K562 (cell line): ENCODE results near the gene VARS1. TPM values are rescaled to one million over a fixed set of nuclear protein-coding genes. Genes with fewer than 3 reads are reported as not detected.

ENCODE experiments used
- ARNT ChIP-seq, 2 experiments: fragments of 450-650 bp; IDR thresholded peaks; 2 replicates each; pipeline ENCODE4 v1.6.1; 2016; ENCODE audit warnings: mild to moderate bottlenecking in 1 of 2
- BACH1 ChIP-seq: fragments of 200-800 bp; sonication (Bioruptor generic); IDR thresholded peaks from 2 replicates; pipeline ENCODE4 v1.6.1; 2016; ENCODE audit warnings: missing genetic modification characterization, missing compliant biosample characterization
- DACH1 ChIP-seq: fragments of 450-650 bp; IDR thresholded peaks from 2 replicates; pipeline ENCODE4 v1.6.1; 2018; ENCODE audit not compliant: partially characterized antibody
- HMG20A ChIP-seq: fragments of 450-650 bp; formaldehyde crosslinking; conservative IDR thresholded peaks from 2 replicates; pipeline ENCODE4 v1.4.0; 2020; ENCODE audit warnings: mild to moderate bottlenecking, mixed read lengths
- HMGN3 ChIP-seq: IDR thresholded peaks from 2 replicates; pipeline ENCODE4 v1.6.1; 2011; ENCODE audit warnings: borderline replicate concordance, low read depth, mild to moderate bottlenecking, mixed read lengths, low read length; ENCODE audit not compliant: insufficient read length; ENCODE audit errors: extremely low read depth
- JUND ChIP-seq, 2 experiments: IDR thresholded peaks; 2 replicates in 1 of 2; 3 replicates in 1 of 2; pipeline ENCODE4 v1.6.1; 2011; ENCODE audit warnings: borderline replicate concordance in 2 of 2, low read depth in 2 of 2, low read length in 2 of 2, improper control_type of control experiment in 1 of 2, missing biosample characterization in 1 of 2, missing genetic modification characterization in 1 of 2, missing genetic modification reagents in 1 of 2
- POU5F1 ChIP-seq: fragments of 150-350 bp; IDR thresholded peaks from 2 replicates; pipeline ENCODE4 v1.6.1; 2014; ENCODE audit warnings: borderline replicate concordance, low read length, low read depth, mild to moderate bottlenecking; ENCODE audit not compliant: partially characterized antibody
- PTTG1 ChIP-seq: fragments of 450-650 bp; IDR thresholded peaks from 2 replicates; pipeline ENCODE4 v1.6.1; 2016; ENCODE audit warnings: low read depth, mild to moderate bottlenecking, missing genetic modification characterization, missing compliant biosample characterization
- SMAD2 ChIP-seq: fragments of 150-350 bp; IDR thresholded peaks from 2 replicates; pipeline ENCODE4 v1.6.1; 2014; ENCODE audit warnings: low read depth, mild to moderate bottlenecking, low read length
- ZNF444 ChIP-seq: fragments of 250-450 bp; sonication (Bioruptor Pico); IDR thresholded peaks from 2 replicates; pipeline ENCODE4 v1.4.0; 2020; ENCODE audit warnings: mild to moderate bottlenecking, moderate library complexity
- polyA plus RNA-seq, 8 experiments: library from polyadenylated mRNA; depleted of rRNA in 4 of 8; stranded (reverse) in 5 of 8; unstranded in 3 of 8; fragments of >200 nt; fragmentation: Nextera tagmentation in 2 of 8; fragmentation: Illumina TruSeq in 1 of 8; extraction: Ambion mirVana in 2 of 8; extraction: Trizol in 1 of 8; gene quantifications; 2 replicates each; pipeline versions ENCODE4 v1.2.1 to v1.2.3, GENCODE V29; 2011 to 2014; ENCODE audit warnings: inconsistent platforms in 1 of 8, missing spikeins in 1 of 8
- total RNA-seq, 7 experiments: library from RNA; depleted of rRNA in 6 of 7; stranded (reverse); fragments of >200 nt in 6 of 7; fragmentation: Illumina TruSeq in 2 of 7; extraction: Trizol in 2 of 7; gene quantifications; 2 replicates each; pipeline versions ENCODE4 v1.2.1 to v1.2.3, GENCODE V29; 2011 to 2021; ENCODE audit warnings: low replicate concordance in 1 of 7
- TF ChIP-seq, protein P1 (sequence below), 2 experiments: fragments of 450-650 bp; formaldehyde crosslinking in 1 of 2; IDR thresholded peaks; 2 replicates each; pipeline versions ENCODE4 v1.4.0 to v1.6.1; 2014 to 2020; ENCODE audit warnings: mild to moderate bottlenecking in 2 of 2, borderline replicate concordance in 1 of 2, low read depth in 1 of 2
- TF ChIP-seq, protein P2 (sequence below): fragments of 450-650 bp; formaldehyde crosslinking; IDR thresholded peaks from 2 replicates; pipeline ENCODE4 v1.4.0; 2022; ENCODE audit warnings: missing genetic modification characterization
- TF ChIP-seq, protein P3 (sequence below): sonication (generic); formaldehyde crosslinking; IDR thresholded peaks from 2 replicates; pipeline ENCODE4 v1.9.0; 2022; ENCODE audit warnings: mild to moderate bottlenecking, missing genetic modification reagents

The VARS1 gene
- total and polyA plus RNA-seq, 9 of the 15 experiments (the other 6 are each of a cell fraction or from before 2014, with no cell fraction given) = 2.9 to 488 (median 130) TPM

DNA sequence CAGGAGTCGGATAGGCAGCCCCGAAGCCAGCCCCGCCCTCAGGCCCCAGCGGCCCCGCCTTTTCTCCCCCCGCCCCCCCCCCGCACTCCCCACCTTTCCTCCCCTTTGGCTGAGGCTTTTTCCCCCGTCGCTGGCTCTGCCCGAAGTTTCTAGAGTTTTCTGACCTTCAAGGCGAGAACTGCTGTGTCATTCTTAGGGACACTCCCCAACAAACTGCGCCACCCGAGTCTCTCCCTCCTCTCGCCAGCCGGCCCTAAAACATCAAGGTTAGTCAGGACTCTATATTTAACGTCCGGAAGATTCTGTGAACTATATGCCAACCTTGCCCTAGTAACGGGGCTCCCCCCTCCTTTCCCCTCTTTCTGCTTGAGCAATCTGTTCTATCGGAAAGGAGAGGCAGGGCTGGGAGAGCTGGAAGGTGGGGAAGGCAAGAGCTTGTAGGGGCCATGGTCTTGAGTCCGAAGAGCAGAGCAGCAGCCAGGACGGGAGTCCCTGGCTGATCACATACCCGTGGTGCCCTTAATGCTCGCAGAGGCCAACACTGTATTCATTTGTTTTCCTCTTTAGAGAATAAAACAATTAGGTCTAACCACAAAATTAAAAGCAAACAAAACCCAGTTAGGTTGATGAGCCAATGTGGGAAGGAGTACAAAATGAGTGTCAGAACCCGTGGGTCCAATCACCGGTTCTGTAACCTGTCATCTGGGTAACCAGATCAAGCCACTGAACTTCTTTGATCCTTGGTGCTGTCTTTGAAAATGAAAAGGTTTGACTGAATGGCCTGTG is 26.7 kb upstream of the VARS1 start (continued):
- TF ChIP-seq, protein P1, sequence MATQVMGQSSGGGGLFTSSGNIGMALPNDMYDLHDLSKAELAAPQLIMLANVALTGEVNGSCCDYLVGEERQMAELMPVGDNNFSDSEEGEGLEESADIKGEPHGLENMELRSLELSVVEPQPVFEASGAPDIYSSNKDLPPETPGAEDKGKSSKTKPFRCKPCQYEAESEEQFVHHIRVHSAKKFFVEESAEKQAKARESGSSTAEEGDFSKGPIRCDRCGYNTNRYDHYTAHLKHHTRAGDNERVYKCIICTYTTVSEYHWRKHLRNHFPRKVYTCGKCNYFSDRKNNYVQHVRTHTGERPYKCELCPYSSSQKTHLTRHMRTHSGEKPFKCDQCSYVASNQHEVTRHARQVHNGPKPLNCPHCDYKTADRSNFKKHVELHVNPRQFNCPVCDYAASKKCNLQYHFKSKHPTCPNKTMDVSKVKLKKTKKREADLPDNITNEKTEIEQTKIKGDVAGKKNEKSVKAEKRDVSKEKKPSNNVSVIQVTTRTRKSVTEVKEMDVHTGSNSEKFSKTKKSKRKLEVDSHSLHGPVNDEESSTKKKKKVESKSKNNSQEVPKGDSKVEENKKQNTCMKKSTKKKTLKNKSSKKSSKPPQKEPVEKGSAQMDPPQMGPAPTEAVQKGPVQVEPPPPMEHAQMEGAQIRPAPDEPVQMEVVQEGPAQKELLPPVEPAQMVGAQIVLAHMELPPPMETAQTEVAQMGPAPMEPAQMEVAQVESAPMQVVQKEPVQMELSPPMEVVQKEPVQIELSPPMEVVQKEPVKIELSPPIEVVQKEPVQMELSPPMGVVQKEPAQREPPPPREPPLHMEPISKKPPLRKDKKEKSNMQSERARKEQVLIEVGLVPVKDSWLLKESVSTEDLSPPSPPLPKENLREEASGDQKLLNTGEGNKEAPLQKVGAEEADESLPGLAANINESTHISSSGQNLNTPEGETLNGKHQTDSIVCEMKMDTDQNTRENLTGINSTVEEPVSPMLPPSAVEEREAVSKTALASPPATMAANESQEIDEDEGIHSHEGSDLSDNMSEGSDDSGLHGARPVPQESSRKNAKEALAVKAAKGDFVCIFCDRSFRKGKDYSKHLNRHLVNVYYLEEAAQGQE (IDR thresholded peaks at IDR 0.05; ENCODE audit: borderline replicate concordance) = no peak
- TF ChIP-seq, protein P1 (CRISPR knock-in tag; IDR thresholded peaks at IDR 0.05; ENCODE audit: low read depth) = peak; percentile 62; the same call in 1 of the 2 replicates
- TF ChIP-seq HMGN3 (no peak), HMG20A (CRISPR knock-in tag) (no peak), JUND (IDR thresholded peaks at IDR 0.05; ENCODE audit: borderline replicate concordance, low read depth, low read length) (peak; percentile 86), JUND (tag; IDR thresholded peaks at IDR 0.05; ENCODE audit: borderline replicate concordance, low read depth, low read length) (no peak; the same call in 1 of the 3 replicates), PTTG1 (peak; percentile 50; the same call in 1 of the 2 replicates), SMAD2 (no peak), POU5F1 (no peak), DACH1 (no peak), ZNF444 (CRISPR knock-in tag) (no peak; the same call in 1 of the 2 replicates), ARNT (IDR thresholded peaks at IDR 0.05) (no peak), BACH1 (peak; percentile 99)
- TF ChIP-seq, protein P2, sequence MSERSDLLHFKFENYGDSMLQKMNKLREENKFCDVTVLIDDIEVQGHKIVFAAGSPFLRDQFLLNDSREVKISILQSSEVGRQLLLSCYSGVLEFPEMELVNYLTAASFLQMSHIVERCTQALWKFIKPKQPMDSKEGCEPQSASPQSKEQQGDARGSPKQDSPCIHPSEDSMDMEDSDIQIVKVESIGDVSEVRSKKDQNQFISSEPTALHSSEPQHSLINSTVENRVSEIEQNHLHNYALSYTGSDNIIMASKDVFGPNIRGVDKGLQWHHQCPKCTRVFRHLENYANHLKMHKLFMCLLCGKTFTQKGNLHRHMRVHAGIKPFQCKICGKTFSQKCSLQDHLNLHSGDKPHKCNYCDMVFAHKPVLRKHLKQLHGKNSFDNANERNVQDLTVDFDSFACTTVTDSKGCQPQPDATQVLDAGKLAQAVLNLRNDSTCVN = no peak; the same call in 1 of the 2 replicates
- TF ChIP-seq, protein P3, sequence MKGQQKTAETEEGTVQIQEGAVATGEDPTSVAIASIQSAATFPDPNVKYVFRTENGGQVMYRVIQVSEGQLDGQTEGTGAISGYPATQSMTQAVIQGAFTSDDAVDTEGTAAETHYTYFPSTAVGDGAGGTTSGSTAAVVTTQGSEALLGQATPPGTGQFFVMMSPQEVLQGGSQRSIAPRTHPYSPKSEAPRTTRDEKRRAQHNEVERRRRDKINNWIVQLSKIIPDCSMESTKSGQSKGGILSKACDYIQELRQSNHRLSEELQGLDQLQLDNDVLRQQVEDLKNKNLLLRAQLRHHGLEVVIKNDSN (CRISPR knock-in tag) = peak; percentile 26; the same call in 1 of the 2 replicates
